ENCODE results near the gene HERC3. TPM values are rescaled to one million over a fixed set of nuclear protein-coding genes. Genes with fewer than 3 reads are reported as not detected.
"Not testable (repeated sequence)": the region's sequence is repeated elsewhere in the genome, so short reads cannot be mapped to it uniquely, and the experiment has no call there.

The HERC3 gene
- total RNA-seq, 1 donor from 2014 or later = 41.0 TPM

DNA sequence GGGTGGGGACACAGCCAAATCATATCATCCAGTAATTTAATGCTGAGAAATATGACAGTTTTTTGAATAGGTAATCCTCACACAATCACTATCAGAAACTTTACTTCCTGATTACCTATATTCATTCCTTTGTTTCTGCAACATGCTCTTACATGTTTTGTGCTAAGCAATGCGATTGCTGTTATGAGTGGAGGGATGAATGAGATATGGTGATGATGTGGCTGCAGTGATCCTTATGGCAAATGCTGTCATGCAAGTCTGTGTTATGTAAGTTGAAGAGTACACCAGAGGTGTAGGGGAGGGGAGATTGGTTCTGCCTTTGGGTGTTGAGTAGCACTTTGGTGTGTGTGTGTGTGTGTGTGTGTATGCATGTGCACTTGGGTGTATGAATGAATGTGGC, 14.6 kb downstream of the HERC3 start:
- no peak for DNase-seq (ENCODE audit: low spot score)

DNA sequence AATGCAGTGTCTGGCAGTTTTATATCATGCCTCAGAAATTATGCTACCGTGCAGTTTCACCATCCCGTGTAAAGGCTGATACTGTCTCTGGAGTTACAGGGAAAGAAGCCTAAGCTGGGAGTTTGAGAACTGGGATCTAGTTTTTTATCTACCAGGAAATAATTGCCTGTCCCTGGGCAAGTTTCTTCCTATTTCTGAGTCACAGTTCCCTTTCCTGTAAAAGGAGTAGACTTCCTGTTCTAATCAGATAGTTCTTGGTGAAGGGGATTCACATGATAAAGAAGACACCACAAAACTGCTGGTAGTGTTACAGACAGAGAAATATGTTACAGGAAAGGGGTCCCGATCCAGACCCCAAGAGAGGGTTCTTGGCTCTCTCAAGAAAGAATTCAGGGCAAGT, 17.1 kb downstream of the HERC3 start:
- DNase-seq (ENCODE audit: low spot score) = no peak

DNA sequence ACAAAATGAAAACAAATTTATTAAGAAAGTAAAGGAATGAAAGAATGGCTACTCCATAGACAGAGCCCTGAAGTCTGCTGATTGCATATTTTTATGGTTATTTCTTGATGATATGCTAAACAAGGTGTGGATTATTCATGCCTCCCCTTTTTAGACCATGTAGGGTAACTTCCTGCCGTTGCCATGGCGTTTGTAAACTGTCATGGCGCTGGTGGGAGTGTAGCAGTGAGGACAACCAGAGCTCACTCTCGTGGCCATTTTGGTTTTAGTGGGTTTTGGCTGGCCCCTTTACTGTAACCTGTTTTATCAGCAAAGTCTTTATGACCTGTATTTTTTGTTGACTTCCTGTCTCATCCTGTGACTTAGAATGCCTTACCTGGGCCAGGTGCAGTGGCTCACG, 17.5 kb downstream of the HERC3 start:
- not testable (repeated sequence) for DNase-seq (ENCODE audit: low spot score)

DNA sequence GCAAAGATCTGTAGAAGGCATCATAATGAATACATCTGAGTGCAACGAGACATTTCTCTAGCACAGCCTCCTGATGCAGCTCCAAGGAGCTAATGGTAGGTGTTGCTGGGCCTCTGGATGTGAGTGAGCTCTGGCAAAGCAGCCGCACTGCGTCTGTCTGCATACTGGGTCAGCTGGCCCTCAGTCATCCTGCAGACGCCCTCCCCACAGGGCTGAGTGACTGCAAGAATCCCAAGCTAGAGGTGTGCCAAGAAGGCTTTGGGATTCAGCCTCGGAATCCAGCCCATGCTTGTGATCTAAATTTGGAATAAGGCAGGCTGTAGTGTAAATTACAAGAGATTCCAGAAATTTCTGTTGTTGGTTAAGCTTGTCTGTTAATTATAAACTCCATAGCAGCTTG, 18.5 kb downstream of the HERC3 start:
- DNase-seq (ENCODE audit: low spot score) = peak; percentile 35

DNA sequence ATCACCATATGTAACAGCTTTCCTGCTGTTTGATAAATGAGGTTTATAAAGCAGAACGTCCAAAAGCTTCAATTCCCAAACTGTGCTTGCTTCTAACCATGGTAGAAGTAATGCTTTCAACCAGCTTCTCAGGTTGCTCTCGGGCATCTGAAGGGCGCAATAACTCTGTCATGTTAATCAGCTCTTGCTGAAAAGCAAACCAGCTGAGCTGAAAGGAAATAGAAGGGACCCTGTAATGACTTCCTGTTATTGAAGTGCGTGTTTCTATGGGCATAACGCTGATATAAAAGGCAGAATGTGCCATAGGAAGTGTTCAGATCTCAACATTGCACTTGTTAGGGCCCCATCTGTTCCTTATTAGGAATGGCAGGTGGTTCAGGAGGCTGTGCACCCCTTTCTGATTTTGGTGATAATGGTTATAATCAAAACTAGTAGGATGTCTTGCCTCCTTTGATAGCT, 21.2 kb downstream of the HERC3 start:
- no peak for DNase-seq (ENCODE audit: low spot score)

DNA sequence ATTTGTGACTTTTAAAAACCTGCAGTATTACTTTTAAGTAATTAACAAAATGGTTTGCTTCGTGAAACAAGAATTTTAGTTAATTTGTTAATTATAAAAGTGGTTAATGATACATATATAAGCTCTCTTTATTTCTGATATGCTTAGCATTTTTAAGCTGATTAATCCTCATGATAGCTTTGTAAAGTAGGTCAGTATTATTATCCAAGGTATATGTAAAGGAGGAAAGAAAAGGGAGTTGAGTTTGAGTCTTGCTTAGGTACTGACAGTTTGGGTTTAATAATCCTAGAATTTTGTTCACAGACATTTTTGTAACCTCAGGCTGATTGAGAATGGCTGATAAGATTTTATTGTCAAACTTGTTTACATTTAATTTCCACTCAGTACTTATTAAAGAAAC, 21.8 kb downstream of the HERC3 start:
- no peak for DNase-seq (ENCODE audit: low spot score)

DNA sequence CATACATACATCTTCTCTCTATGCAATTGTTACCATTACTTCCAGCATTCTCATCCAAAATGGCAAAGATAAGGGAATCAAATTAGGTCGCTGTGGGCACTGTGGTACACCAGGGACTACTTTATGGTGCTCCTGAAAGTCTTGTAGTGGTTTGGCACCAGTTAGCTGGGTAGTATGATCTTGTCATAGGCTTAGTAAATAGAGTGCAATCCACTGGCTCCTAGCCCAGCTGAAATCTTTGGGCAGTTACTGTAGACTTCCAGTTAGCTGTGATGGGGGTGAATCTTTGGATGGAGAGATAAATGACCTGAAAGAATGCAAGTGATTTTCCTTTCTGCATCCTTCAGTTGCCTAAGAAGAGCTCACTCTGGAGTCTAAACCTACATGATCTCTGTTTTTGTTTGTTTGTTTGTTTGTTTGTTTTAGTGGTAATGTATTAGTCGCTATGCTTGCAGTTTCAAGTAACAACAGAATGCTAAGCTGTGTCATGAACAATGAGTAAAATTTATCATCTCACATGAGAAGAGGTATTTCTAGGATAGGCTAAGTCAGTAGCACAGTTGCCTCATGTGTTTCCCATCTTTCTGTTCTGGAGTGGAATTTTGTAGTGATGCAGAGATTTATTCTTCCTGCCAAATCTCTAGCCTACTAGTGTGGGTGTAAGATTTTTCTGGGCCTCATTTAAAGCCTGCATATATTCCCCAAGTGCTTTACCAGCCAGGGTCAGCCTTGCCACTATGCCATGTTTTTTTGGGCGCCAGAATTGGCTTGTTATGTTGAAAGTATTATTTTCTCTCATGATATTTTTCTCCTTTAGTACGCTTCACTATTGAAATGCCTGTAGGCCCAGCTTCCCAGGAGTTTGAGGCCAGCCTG, 24.2 kb downstream of the HERC3 start:
- DNase-seq (ENCODE audit: low spot score) = no peak

DNA sequence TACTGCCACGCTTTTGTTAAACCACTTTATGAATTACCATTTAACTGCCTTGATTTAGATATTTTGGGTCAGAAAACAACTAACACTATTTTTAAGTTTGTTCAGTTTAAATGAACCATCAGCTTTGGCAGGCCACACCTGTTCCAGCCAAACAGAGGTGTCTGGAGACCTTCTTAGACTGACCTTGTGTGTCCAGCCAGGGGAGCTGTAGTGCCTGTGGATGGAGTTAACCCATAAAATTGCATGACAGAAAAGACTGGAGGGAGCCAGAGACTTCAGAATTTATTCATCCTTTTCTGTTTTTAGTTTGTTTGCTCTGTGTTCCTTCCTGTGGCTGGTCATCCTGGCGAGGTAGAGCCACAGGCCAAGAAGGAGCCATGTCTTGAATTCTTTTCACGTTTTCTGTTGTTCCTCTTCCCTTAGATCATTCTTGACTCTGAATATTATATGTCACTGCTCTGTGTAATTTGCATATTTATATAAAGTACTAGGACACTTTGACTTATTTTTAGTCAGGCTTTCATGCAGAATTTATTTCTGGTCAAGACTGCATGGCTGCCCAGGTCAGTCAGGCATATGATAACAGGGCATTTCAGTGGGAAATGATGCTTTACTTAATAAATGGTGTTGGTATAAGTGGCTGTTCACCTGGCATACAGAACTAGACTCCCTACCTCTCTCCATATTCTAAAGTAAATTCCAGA, 26.7 kb downstream of the HERC3 start:
- DNase-seq (ENCODE audit: low spot score) = no peak

DNA sequence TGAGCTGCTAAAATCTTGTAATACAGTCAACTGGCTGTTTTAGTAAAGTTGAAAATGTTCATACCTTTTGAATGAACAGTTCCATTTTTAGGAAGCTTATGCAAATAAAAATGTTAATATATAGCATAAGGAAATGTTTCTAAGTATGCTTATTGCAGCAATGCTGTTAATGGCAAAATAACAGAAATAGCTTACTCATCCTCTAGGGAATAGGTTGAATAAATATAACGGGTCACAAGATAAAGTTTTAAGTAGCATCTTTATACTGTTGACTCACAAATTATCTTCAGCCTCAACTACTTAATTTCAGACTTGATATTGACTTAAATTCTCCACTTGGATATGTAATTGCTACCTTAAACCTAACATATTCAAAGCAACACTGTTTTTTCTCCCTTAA, 27.7 kb downstream of the HERC3 start:
- DNase-seq (ENCODE audit: low spot score) = no peak

DNA sequence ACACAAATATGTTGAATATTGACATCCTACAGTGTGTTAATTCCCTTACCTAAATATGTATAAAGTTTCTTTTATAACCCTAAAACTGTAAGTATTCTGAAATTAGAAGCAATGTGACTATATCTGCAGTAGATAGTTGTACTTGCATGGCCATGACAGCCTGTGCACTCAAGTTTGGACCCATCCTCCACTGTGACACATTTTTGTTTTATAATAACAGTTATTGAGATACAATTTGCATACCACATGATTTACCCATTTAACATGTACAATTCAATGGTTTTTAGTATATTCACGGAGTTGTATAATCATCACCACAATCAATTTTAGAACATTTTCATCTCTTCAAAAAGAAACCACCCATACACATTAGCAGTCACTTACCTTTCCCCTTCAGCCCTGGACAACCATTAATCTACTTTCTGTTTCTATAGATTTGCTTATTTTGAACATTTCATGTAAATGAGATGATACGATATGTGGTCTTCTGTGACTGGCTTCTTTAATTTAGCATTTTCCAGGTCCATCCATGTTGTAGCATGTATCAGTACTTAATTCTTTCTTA, 29.6 kb downstream of the HERC3 start:
- DNase-seq (ENCODE audit: low spot score) = no peak

DNA sequence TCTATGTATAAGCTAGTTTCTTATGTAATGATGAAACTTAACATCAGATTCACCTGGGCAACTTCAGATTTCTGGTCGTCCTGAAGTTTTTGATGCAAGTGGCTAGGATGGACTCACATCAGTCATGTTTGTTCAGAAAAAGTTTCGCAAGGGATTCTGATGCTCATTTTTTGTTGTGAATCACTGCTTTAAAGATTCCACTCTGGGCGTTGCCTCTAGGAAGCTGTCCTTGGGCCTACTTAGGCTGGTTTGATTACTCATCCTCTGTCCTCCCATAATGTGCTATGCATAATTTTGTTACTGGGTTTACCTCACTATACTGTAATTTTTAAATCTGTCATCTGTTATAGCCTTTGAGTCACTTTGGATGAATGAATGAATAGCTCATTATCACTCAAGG, 30.8 kb downstream of the HERC3 start:
- DNase-seq (ENCODE audit: low spot score) = no peak

DNA sequence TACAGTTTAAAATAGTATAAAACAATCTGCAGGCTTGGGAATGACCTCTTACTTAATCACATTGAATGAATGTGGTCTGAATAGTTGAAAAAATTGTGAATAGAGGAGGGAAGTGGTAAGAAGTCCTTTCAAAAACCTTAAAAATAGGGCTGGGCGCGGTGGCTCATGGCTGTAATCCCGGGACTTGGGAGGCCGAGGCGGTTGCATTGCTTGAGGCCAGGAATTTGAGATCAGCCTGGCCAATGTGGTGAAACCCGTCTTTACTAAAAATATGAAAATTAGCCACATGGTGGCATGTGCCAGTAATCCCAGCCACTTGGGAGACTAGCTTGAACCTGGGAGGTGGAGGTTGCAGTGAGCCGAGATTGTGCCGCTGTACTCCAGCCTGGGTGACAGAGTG, 36.5 kb downstream of the HERC3 start:
- DNase-seq (ENCODE audit: low spot score) = no peak

DNA sequence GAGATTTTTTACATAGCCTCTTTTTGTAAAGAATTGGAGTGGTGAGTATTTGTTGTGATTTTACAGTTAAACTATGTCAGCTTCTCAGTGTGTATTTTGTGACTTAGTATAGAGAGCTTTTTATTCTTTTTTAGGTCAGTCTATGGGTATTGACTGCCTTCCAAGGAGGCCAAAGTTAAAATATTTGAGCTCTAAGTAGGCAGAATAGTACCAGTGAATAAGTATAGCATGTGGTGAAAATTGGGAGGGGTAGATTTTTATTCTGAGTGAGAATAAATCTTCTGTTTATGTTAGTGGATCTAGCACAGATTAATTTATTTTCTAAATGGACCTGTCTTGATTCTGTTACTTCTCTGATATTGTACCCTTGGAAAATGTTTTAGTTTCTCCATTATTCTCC, 37.5 kb downstream of the HERC3 start:
- DNase-seq (ENCODE audit: low spot score) = no peak

DNA sequence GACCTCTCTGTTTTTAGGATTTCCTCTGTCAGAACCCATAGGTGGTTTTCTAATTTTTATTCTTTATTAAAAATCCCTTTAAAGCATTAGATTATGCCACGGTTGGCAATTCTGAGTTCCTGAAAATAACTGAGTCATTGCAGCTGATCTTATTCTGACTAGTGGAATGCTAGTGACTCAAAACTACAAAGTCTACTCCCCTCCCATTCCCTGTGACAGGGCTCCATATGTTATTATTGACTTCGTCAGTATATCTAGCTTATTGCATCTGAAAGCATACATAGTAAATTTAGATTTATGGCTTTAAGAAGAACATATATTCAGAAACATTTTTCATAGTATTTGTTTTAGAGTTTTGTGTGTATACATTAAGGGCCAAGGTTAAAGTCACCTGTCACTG, 38.5 kb downstream of the HERC3 start:
- no peak for DNase-seq (ENCODE audit: low spot score)

DNA sequence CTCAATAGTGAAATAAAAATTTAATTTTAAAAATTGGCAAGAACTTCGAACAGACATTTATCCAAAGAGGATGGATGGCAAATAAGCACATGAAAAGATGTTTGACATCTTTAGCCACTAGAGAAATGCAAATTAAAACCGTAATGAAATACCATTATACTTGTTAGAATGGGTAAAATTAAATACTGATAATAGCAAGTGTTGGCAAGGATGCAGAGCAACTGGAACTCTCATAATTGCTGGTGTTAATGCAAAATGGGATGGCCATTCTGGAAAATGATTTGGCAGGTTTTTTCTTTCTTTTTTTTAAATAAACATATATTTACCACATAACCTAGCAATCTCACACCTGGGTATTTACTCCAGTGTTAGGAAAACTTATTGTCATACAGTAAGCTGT, 51.7 kb downstream of the HERC3 start:
- no peak for DNase-seq (ENCODE audit: low spot score)

DNA sequence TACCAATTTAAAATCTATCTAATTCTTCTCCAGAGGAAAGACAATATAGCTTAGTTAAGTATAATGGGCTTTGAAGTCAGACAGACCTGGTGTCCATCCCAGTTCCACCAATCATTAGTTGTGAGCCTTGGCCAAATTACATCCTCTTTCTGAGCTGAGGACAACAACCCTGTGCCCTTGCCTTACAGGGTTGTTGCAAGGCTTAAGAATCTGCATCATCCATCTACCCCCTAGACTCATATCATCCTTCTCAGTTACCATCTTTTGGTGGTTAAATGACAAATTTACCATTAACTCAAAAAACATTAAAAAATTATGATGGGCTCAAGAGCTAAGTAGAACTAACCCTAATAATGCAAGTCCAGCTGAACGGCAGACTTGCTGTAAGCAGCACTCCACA, 53.7 kb downstream of the HERC3 start:
- no peak for DNase-seq (ENCODE audit: low spot score)

DNA sequence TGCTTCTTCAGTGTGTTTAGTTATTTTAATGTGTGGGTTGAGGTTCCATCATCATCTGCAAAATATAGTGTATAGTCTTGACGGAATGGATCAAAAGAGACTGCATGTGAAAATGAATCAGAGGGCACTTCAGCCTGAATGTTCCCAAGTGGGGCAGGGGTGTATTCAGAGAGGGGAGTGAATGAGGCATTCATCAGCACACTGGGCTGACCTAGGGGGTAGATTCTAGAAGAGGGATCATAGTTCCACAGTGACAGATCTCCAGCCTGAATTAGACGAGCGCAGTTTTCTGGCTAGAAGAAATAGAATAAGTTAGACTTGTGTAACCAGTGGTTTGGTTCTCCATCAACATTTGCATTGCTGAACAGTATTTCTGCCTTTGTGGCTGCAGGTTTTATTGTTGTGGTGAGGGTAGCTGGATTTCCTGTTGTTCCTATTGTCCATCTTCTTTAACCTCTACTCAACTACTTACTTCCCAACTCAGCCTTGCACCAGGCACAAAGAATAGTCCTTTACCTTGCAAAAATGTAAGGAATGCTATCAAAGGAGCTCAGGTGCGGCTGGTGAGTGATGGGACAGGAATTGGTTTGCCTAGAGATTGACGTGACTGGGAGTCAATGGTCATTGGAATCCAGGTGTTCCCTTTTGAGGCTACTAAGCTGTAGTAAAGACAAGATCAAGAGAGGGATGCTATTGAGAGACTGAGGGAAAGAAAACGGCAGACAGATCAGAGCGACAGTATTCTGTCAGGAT, 54.4 kb downstream of the HERC3 start:
- DNase-seq (ENCODE audit: low spot score) = no peak

DNA sequence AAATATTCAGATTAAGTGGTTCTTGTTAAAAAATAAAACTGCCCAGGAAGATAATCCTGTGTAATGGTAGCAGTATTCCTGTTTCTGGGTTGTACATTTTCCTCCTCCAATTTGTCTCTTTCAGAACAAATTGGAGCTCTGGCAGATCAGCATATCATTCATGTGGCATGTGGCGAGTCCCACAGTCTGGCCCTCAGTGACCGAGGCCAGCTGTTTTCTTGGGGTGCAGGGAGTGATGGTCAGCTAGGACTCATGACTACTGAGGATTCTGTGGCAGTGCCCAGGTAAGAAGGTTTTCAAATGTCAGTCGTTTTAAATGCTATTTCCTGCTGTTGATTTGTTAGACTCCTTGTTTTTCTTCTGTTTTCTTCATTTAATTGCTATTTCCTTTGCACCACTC, 57.4 kb downstream of the HERC3 start:
- DNase-seq (ENCODE audit: low spot score) = no peak

DNA sequence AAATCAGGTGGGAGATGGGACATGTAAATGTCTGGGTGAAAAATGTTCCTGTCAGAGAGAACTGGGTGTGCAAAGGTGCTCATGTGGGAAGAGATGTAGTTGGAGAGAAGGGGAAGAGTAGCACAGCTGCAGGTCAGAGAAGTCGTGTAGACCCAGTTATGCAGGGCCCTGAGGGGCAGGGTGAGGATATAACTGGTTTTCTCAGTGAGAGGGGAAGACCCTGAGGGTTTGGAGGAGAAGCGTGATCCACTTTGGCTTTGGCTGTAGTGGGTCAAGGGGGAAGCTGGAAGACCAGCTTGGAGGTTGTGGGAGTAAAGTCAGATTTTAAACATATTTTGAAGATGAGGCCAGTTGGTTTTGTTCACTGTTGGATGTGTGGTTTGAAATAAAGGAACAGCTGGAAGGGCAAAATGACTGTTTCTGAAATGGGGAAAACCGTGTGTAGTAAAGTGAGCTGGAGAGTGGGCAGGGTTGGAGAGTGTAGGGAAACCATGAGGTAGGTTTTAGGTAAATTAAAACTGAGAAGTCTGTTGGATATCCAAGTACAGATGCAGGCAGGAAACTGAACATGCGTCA, 61.2 kb downstream of the HERC3 start:
- no peak for DNase-seq (ENCODE audit: low spot score)

DNA sequence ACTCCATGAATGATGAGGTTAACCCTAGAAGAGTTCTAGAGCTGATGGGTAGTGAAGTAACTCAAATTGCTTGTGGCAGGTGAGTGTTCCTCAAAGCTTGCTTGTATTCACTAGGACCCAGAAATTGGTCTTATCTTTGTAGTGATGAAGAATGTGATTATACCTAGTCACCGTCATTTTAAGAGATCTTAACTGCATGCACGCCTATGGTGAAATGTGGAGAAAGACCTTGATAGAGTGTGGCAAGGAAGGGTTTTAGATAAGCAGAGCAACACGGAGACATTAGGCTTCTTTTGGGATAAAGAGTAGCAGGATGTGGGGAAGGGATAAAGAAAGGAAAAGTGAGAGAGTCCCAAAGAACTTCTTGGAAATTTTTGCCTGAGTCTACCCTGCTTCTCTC, 62.9 kb downstream of the HERC3 start:
- no peak for DNase-seq (ENCODE audit: low spot score)

DNA sequence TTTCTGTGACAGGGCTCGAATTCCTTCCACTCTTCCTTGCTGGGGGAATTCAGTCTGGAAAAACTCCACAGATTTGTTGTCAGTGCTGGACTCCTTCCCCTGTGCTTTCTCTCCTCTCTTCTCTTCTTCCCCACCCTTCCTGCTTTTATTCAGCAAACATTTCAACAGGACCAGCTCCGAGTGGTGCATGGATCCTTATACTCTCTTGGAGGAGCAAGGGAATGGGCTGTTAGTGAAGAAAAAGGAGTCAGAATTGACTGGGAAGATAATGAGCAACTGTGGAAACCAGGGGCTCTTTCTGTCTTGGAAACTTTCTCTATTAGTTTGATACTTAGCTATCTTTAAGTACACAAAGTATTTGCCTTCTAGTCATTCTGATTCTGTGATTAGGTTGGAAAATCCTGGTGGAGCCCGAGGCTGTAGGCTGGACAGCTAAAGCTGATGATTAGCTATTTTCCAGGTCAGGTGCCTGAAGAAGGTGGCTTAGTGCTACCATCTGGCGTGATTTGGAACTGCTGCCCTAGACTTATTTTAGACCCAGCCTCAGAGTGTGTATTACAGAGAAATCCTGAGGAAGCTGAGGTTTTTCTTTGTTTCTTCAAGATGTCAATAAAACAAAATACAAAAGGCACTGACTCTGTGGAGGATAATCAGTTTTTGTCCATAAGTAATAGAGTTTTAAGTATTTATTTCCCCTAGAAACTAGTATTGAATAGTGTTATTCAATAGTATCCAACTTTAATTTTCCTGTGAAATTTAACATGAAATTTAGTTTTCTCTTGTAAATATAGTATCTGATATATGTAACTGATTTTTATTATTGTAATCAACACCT, 67.0 kb downstream of the HERC3 start:
- DNase-seq (ENCODE audit: low spot score) = peak; percentile 70
